OCI-LY1 (cell line): ENCODE results near the gene HPS1.

ENCODE experiments used
- CTCF ChIP-seq: fragments of 200-600 bp; sonication (generic), shearing (Covaris generic); IDR thresholded peaks from 2 replicates; pipeline ENCODE4 v1.5.1; 2017; ENCODE audit warnings: mild to moderate bottlenecking, antibody characterized with exemption, low read length, moderate library complexity, mixed read lengths
- EZH2 ChIP-seq: fragments of 200-600 bp; sonication (generic), shearing (Covaris generic); IDR thresholded peaks from 2 replicates; pipeline ENCODE4 v1.8.0; 2017; ENCODE audit warnings: borderline replicate concordance, mixed run types, mild to moderate bottlenecking, antibody characterized with exemption, low read length, moderate library complexity, mixed read lengths

DNA sequence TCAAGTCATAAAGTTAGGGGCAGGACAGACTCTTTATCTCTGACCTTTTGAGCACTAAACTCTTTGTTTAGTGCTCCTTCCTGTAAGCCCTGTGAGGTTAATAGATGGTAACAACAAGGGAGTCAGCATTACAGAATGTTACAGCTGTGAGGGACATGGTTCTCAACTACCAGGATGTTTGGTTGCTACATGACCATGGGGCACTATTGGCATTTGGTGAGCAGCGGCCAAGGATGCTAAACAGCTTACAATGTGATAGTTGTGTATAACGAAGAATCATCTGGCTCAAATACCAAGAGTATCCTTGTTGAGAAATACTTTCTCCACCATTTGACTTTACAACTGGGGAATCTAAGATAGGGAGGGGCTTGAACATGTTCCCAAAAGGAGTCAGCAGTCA, 35.4 kb upstream of the HPS1 start:
- no peak for TF ChIP-seq CTCF
- no peak for TF ChIP-seq EZH2
